Panc1 (cell line): Measurements from ENCODE around the gene OXCT1. TPM values are rescaled to one million over a fixed set of nuclear protein-coding genes. Genes with fewer than 3 reads are reported as not detected.
A peak's percentile ranks its signal among the peaks of the same experiment; 100 is the strongest.

Source experiments
- ATAC-seq: fragments of 200-7000 bp; cut with Tn5 transposase; 2 replicates; pipeline ENCODE4 v1.9.1; 2020; ENCODE audit warnings: mild to moderate bottlenecking, moderate library complexity
- BruUV-seq: library from RNA; stranded (reverse); fragments of 400-500 nt; replicated peaks from 2 replicates; lab custom pipeline; 2021; lab: Mats Ljungman, UMichigan
- CTCF ChIA-PET: fragments of 300-600 bp; sonication (Branson Sonifier 250); formaldehyde crosslinking; loops from one replicate; lab custom pipeline; 2022; ENCODE audit warnings: antibody characterized with exemption; lab: Charles Lee
- POLR2A ChIA-PET: fragments of 300-600 bp; sonication (Branson Sonifier 250); formaldehyde crosslinking; loops from one replicate; lab custom pipeline; 2022; ENCODE audit warnings: antibody characterized with exemption; lab: Charles Lee
- DNase-seq: peaks from one replicate; pipeline ENCODE4 v3.0.0-alpha.2; 2010; ENCODE audit warnings: low read depth, low spot score
- H3K27ac ChIP-seq: 2 replicates; pipeline ENCODE4 v1.5.1; 2011; ENCODE audit warnings: mild to moderate bottlenecking, low read length, inconsistent platforms
- H3K27me3 ChIP-seq: fragments of 200-500 bp; sonication (Bioruptor generic); 2 replicates; pipeline ENCODE4 v1.6.0; 2014; ENCODE audit warnings: low read length, inconsistent platforms; ENCODE audit not compliant: control insufficient read depth, insufficient read depth
- H3K36me3 ChIP-seq: fragments of 200-500 bp; sonication (Bioruptor generic); 2 replicates; pipeline ENCODE4 v1.5.1; 2014; ENCODE audit warnings: inconsistent platforms, mild to moderate bottlenecking, low read length, moderate library complexity; ENCODE audit not compliant: control insufficient read depth, insufficient read depth
- H3K4me1 ChIP-seq: 2 replicates; pipeline ENCODE4 v1.5.1; 2011; ENCODE audit warnings: inconsistent platforms, mild to moderate bottlenecking, low read length, moderate library complexity; ENCODE audit not compliant: control insufficient read depth, insufficient read depth
- H3K4me3 ChIP-seq, 2 experiments: 2 replicates each; pipeline ENCODE4 v1.5.1; 2011 to 2012; ENCODE audit warnings: low read depth in 2 of 2, low read length in 2 of 2, mild to moderate bottlenecking in 2 of 2, inconsistent platforms in 1 of 2, moderate library complexity in 1 of 2
- H3K9me3 ChIP-seq: fragments of 200-500 bp; sonication (Bioruptor generic); 2 replicates; pipeline ENCODE4 v1.5.1; 2014; ENCODE audit warnings: low read depth, mild to moderate bottlenecking, inconsistent platforms, low read length, moderate library complexity; ENCODE audit not compliant: control insufficient read depth, insufficient read depth
- POLR2AphosphoS5 ChIP-seq: IDR thresholded peaks from 2 replicates; pipeline ENCODE4 v1.6.1; 2012; ENCODE audit warnings: mild to moderate bottlenecking, low read depth, low read length, moderate library complexity
- SIN3A ChIP-seq: IDR thresholded peaks from 2 replicates; pipeline ENCODE4 v1.6.1; 2012; ENCODE audit warnings: low read depth, mild to moderate bottlenecking, low read length, moderate library complexity, borderline replicate concordance; ENCODE audit not compliant: insufficient read depth
- TCF7L2 ChIP-seq: IDR thresholded peaks from 2 replicates; pipeline ENCODE4 v1.6.1; 2011; ENCODE audit warnings: mild to moderate bottlenecking, low read depth, low read length, inconsistent platforms
- in situ Hi-C: cut with HindIII; loops from 2 replicates; pipeline ENCODE4 v1.10.0; 2016; ENCODE audit warnings: low sequenced_read_pairs, low pct_unique_long_range_greater_than_20kb
- intact Hi-C: fragments of 100-400 bp; cut with micrococcal nuclease; formaldehyde crosslinking; loops from one replicate; pipeline ENCODE4 v1.10.0; 2022; ENCODE audit not compliant: unreplicated experiment
- total RNA-seq: library from RNA; stranded (reverse); gene quantifications from one replicate; pipeline ENCODE4 v1.2.1, GENCODE V29; 2021; ENCODE audit not compliant: unreplicated experiment
- TF ChIP-seq, protein P1 (sequence below), 2 experiments: IDR thresholded peaks; 2 replicates each; pipeline ENCODE4 v1.6.1; 2011 to 2012; ENCODE audit warnings: low read depth in 2 of 2, control low read depth in 1 of 2, low read length in 1 of 2, mild to moderate bottlenecking in 1 of 2, moderate library complexity in 1 of 2; ENCODE audit not compliant: insufficient read depth in 1 of 2
- TF ChIP-seq, protein P2 (sequence below): fragments of 450-650 bp; IDR thresholded peaks from 2 replicates; pipeline ENCODE4 v1.5.1; 2017; ENCODE audit warnings: mild to moderate bottlenecking

The OXCT1 gene
- total RNA-seq, 1 experiment from 2014 or later, result 10.5 TPM

DNA sequence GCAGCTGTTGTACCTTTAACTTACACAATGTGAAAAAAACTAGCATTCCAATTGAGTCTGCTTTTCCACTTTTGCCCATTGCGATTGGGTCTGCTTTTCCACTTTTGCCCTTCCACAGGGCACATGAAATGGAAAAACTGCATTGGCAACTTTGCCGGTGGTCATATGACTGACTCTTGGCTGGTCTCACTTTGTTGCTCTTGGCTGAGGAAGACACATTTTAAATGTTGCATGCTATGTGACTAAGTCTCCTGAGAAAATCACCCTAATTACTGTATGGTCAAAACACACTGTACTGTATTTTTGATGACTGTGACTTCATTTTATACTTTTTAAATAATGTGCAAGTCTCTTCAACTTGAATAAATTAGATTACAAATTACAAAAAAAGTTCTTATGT is 1.6 kb upstream of the OXCT1 start:
- intact Hi-C loops, result no loop called here

DNA sequence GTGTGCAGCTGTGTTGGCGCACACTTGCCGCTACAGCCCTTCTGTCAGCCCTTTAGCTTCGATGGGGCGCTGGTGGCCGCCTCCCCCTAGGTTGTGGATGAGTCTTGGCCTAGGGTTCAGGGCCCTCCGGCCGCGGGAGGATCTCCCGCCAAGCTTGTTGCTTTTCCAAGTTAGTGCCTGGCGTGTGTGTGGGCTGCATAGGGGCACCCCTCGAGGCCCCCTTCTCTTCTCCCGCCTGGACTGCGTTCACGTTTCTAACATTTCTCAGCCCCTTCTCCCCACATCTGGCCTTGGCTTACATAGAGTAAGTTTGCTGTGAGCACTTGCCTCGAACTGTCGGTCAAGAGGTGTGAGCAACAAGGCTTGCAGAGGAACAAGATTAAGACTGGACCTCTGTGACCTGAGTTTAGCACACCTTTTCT is 413 bp upstream of the OXCT1 start:
- TF ChIP-seq SIN3A (no peak), POLR2AphosphoS5 (no peak), TCF7L2 (no peak)
- TF ChIP-seq, protein P1, sequence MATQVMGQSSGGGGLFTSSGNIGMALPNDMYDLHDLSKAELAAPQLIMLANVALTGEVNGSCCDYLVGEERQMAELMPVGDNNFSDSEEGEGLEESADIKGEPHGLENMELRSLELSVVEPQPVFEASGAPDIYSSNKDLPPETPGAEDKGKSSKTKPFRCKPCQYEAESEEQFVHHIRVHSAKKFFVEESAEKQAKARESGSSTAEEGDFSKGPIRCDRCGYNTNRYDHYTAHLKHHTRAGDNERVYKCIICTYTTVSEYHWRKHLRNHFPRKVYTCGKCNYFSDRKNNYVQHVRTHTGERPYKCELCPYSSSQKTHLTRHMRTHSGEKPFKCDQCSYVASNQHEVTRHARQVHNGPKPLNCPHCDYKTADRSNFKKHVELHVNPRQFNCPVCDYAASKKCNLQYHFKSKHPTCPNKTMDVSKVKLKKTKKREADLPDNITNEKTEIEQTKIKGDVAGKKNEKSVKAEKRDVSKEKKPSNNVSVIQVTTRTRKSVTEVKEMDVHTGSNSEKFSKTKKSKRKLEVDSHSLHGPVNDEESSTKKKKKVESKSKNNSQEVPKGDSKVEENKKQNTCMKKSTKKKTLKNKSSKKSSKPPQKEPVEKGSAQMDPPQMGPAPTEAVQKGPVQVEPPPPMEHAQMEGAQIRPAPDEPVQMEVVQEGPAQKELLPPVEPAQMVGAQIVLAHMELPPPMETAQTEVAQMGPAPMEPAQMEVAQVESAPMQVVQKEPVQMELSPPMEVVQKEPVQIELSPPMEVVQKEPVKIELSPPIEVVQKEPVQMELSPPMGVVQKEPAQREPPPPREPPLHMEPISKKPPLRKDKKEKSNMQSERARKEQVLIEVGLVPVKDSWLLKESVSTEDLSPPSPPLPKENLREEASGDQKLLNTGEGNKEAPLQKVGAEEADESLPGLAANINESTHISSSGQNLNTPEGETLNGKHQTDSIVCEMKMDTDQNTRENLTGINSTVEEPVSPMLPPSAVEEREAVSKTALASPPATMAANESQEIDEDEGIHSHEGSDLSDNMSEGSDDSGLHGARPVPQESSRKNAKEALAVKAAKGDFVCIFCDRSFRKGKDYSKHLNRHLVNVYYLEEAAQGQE (IDR thresholded peaks at IDR 0.05; ENCODE audit: insufficient read depth in 1 of 2, low read depth in 2 of 2, low read length in 1 of 2), result no peak
- TF ChIP-seq, protein P2, sequence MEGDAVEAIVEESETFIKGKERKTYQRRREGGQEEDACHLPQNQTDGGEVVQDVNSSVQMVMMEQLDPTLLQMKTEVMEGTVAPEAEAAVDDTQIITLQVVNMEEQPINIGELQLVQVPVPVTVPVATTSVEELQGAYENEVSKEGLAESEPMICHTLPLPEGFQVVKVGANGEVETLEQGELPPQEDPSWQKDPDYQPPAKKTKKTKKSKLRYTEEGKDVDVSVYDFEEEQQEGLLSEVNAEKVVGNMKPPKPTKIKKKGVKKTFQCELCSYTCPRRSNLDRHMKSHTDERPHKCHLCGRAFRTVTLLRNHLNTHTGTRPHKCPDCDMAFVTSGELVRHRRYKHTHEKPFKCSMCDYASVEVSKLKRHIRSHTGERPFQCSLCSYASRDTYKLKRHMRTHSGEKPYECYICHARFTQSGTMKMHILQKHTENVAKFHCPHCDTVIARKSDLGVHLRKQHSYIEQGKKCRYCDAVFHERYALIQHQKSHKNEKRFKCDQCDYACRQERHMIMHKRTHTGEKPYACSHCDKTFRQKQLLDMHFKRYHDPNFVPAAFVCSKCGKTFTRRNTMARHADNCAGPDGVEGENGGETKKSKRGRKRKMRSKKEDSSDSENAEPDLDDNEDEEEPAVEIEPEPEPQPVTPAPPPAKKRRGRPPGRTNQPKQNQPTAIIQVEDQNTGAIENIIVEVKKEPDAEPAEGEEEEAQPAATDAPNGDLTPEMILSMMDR, result no peak
- DNase-seq (no peak), ATAC-seq (0 out of 2 replicates have a peak, but pooled peaks have one; percentile 9)
- BruUV-seq, result no TSS peak
- ChIA-PET CTCF (no interaction called here), POLR2A (no interaction called here)
- in situ Hi-C loops (no loop called here), intact Hi-C loops (no loop called here)
- Histone ChIP-seq H3K9me3 (no peaks in the 10 kb centered on the region), H3K4me3 (peak overlapping the region; percentile 64 to 73), H3K27ac (peak overlapping the region; percentile 21), H3K27me3 (peaks cover 8% of the 10 kb centered on the region), H3K36me3 (no peaks in the 10 kb centered on the region; the same call in 1 of the 2 replicates), H3K4me1 (peaks cover 4% of the 10 kb centered on the region)

More for the DNA sequence above, 1.6 kb upstream of the OXCT1 start:
- ChIA-PET CTCF (no interaction called here), POLR2A (no interaction called here)
- no TSS peak for BruUV-seq
- Histone ChIP-seq H3K9me3 (no peaks in the 10 kb centered on the region), H3K4me3 (no peak overlapping the region), H3K27me3 (peaks cover 10% of the 10 kb centered on the region), H3K27ac (no peak overlapping the region), H3K4me1 (peaks cover 4% of the 10 kb centered on the region), H3K36me3 (peaks cover 2% of the 10 kb centered on the region)
- ATAC-seq (no peak), DNase-seq (no peak)
- in situ Hi-C loops, result no loop called here
- TF ChIP-seq TCF7L2 (no peak), SIN3A (no peak), POLR2AphosphoS5 (no peak)
- TF ChIP-seq, protein P2, result no peak
- TF ChIP-seq, protein P1 (IDR thresholded peaks at IDR 0.05; ENCODE audit: insufficient read depth in 1 of 2, low read depth in 2 of 2, low read length in 1 of 2), result no peak
